Breast epithelium (tissue), 3 donors: Measurements from ENCODE around the gene DSCAML1.

ENCODE experiments used
- POLR2A ChIP-seq: fragments of 450-650 bp; IDR thresholded peaks from one replicate; pipeline ENCODE4 v1.6.1; 2016; ENCODE audit warnings: antibody characterized with exemption, mild to moderate bottlenecking, moderate library complexity
- TF ChIP-seq, protein P1 (sequence below), 3 donors: fragments of 450-650 bp; IDR thresholded peaks; one replicate each; pipeline ENCODE4 v1.5.1; 2016 to 2017; ENCODE audit warnings: antibody characterized with exemption in 3 of 3, mild to moderate bottlenecking in 3 of 3, moderate library complexity in 3 of 3

DNA sequence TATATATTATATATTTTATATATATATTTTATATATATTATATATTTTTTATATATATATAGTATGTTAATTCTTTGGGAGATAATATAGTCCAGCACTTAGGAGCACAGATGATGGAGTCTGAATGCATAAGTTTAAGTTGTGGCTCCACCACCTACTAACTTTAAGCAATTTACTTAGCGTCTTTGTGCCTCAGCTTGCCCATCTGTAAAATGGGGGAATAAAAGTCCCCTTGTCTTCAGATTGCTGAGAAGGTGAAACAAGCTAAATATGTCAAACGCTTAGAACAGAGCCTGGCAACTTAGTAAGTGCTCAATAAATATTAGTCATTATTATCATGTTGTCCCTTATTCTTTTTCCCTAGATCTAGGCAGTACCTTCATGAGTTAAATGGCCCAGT is 27.5 kb downstream of the DSCAML1 start:
- TF ChIP-seq, protein P1, sequence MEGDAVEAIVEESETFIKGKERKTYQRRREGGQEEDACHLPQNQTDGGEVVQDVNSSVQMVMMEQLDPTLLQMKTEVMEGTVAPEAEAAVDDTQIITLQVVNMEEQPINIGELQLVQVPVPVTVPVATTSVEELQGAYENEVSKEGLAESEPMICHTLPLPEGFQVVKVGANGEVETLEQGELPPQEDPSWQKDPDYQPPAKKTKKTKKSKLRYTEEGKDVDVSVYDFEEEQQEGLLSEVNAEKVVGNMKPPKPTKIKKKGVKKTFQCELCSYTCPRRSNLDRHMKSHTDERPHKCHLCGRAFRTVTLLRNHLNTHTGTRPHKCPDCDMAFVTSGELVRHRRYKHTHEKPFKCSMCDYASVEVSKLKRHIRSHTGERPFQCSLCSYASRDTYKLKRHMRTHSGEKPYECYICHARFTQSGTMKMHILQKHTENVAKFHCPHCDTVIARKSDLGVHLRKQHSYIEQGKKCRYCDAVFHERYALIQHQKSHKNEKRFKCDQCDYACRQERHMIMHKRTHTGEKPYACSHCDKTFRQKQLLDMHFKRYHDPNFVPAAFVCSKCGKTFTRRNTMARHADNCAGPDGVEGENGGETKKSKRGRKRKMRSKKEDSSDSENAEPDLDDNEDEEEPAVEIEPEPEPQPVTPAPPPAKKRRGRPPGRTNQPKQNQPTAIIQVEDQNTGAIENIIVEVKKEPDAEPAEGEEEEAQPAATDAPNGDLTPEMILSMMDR (IDR thresholded peaks at IDR 0.05) = no peak
- no peak for TF ChIP-seq POLR2A
